Measurements from ENCODE around the gene LANCL2.

The LANCL2 gene, protein sequence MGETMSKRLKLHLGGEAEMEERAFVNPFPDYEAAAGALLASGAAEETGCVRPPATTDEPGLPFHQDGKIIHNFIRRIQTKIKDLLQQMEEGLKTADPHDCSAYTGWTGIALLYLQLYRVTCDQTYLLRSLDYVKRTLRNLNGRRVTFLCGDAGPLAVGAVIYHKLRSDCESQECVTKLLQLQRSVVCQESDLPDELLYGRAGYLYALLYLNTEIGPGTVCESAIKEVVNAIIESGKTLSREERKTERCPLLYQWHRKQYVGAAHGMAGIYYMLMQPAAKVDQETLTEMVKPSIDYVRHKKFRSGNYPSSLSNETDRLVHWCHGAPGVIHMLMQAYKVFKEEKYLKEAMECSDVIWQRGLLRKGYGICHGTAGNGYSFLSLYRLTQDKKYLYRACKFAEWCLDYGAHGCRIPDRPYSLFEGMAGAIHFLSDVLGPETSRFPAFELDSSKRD

DNA sequence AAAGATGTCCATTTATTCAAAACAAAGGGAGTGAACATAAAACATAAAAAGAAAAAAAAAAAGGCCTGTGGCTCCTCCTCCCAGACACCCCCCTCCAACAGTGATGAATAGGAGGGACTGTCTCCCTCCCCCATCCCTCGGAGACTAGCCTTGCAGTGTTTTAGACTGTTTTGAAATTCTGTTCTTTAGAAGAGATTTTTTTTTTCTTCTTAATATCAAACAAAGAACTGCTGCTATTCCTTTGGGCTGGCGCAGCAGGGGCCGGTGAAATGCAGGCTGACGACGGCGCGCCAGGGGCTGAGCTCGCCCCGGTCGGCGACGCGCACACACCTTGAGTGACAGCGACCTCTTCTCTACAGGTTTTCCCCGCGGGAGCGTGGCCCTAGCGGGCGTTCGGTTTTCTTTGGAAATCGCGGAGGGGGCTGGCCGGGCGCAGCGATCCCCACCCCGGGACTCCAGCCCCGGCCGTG, at the start of gene LANCL2:
Gene LANCL2 (plus strand): TSS at position 133 of the 470 bp plus-strand sequence. CDS start 689 bp downstream, outside the sequence.
- no peak for DNase-seq (ENCODE audit: extremely low read depth, insufficient read length)
- Histone ChIP-seq H3K36me3 (ENCODE audit: control insufficient read depth, insufficient read depth, low read length) (no peaks in the 10 kb centered on the region), H3K4me3 (replicated peaks; ENCODE audit: low read depth, low read length) (peak within 1 kb of the TSS; percentile 85), H3K27me3 (replicated peaks; ENCODE audit: control insufficient read depth, insufficient read depth, low read length) (no peaks in the 10 kb centered on the region)
- TF ChIP-seq, protein P1, sequence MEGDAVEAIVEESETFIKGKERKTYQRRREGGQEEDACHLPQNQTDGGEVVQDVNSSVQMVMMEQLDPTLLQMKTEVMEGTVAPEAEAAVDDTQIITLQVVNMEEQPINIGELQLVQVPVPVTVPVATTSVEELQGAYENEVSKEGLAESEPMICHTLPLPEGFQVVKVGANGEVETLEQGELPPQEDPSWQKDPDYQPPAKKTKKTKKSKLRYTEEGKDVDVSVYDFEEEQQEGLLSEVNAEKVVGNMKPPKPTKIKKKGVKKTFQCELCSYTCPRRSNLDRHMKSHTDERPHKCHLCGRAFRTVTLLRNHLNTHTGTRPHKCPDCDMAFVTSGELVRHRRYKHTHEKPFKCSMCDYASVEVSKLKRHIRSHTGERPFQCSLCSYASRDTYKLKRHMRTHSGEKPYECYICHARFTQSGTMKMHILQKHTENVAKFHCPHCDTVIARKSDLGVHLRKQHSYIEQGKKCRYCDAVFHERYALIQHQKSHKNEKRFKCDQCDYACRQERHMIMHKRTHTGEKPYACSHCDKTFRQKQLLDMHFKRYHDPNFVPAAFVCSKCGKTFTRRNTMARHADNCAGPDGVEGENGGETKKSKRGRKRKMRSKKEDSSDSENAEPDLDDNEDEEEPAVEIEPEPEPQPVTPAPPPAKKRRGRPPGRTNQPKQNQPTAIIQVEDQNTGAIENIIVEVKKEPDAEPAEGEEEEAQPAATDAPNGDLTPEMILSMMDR (IDR thresholded peaks at IDR 0.05; ENCODE audit: insufficient read depth, low read length, poor library complexity, severe bottlenecking) = no peak

DNA sequence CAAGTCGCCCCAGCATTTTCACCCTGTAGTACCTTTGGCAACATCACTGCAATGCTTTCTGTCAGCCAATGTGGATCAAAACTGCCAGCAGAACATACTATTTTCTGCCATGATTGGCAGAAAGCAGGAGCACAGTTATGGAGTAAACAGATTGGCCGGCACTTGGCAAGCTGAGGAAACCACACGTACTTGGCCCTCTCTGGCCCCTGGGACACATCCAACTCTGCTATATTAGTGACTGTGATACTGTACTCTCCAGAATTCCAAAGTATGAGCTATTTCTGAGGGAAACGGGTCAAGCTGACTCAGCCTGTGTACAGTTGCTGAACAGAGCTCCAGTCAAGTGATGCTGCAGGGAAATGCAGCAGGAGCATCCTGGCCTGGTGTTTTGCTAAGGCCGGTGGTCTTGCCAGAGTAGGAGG, 39.8 kb upstream of the LANCL2 start:
- H3K27me3 ChIP-seq (replicated peaks; ENCODE audit: control insufficient read depth, insufficient read depth, low read length) = no peaks in the 10 kb centered on the region
- no peak for DNase-seq (ENCODE audit: extremely low read depth, insufficient read length)
- H3K4me3 ChIP-seq (replicated peaks; ENCODE audit: low read depth, low read length) = no peak overlapping the region
- H3K36me3 ChIP-seq (ENCODE audit: control insufficient read depth, insufficient read depth, low read length) = no peaks in the 10 kb centered on the region
- TF ChIP-seq, protein P1 (IDR thresholded peaks at IDR 0.05; ENCODE audit: insufficient read depth, low read length, poor library complexity, severe bottlenecking) = no peak

DNA sequence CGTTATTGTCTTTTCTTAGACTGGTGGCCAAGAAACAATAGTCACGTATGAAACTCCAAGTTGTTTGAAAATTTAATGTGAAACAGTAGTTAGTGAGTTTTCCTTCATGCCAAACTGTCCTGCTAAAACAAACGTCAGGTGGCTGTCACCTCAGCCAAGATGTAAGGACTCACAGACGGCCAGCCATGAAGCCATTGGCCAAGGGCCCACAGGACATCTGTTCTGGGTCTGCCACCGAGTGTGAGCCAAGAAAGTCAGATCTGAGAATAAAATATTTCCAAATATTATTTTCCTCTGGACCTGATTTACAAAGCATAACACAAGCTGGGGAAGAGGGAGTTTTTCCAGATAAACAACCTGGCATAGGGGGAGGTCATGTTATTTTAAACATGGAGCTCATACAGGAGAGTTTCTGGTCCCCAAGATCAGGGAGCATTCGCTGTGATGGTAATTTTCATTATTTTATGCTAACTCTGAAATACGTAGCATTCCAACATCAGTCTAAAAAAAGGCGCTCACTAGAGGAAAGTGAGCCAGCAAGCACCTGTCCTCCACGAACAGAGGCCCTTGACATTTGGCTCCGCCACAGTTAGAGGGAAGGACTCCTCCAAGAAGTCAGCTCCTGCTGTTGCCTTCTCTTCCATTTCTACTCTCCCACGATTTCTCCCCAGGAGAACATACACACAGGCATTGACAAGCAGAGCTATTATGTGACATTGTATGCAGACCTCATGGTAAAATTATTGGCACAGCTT, 38.9 kb upstream of the LANCL2 start:
- DNase-seq (ENCODE audit: extremely low read depth, insufficient read length) = no peak
- TF ChIP-seq, protein P1 (IDR thresholded peaks at IDR 0.05; ENCODE audit: insufficient read depth, low read length, poor library complexity, severe bottlenecking) = no peak
- no peaks in the 10 kb centered on the region for H3K36me3 ChIP-seq (ENCODE audit: control insufficient read depth, insufficient read depth, low read length)
- H3K27me3 ChIP-seq (replicated peaks; ENCODE audit: control insufficient read depth, insufficient read depth, low read length) = no peaks in the 10 kb centered on the region
- no peak overlapping the region for H3K4me3 ChIP-seq (replicated peaks; ENCODE audit: low read depth, low read length)

DNA sequence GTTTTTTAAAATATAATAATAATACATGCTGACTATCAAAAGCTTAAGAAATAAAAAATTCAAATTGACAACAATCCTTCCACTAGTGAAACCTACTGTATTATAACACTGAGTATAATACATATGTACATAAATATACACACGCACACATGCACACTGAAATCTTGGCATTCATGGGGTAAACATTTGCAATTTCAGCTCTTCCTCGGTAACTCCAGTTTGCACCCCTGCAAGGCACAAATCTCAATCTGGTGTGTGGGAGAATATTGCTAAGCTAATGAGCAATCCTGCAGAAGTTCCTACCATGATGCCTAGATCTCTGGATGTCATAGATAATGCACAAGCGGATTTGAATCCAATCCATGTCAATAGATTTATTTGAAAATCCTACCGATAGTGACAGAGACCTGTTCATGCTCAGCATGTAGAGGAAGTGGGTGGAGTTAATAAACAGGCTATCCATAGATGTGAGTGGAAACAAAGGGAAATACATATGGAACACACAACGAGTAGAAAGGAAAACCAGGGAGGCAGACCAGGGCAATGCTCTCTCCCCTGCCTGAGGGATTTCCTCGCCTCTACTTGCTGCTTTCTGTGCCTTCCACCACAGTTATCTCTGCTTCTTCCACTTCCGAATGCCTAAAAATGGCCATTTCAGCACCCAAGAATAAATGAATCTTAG, 38.1 kb upstream of the LANCL2 start:
- no peak for DNase-seq (ENCODE audit: extremely low read depth, insufficient read length)
- Histone ChIP-seq H3K4me3 (replicated peaks; ENCODE audit: low read depth, low read length) (no peak overlapping the region), H3K27me3 (replicated peaks; ENCODE audit: control insufficient read depth, insufficient read depth, low read length) (no peaks in the 10 kb centered on the region), H3K36me3 (ENCODE audit: control insufficient read depth, insufficient read depth, low read length) (no peaks in the 10 kb centered on the region)
- TF ChIP-seq, protein P1 (IDR thresholded peaks at IDR 0.05; ENCODE audit: insufficient read depth, low read length, poor library complexity, severe bottlenecking) = no peak

DNA sequence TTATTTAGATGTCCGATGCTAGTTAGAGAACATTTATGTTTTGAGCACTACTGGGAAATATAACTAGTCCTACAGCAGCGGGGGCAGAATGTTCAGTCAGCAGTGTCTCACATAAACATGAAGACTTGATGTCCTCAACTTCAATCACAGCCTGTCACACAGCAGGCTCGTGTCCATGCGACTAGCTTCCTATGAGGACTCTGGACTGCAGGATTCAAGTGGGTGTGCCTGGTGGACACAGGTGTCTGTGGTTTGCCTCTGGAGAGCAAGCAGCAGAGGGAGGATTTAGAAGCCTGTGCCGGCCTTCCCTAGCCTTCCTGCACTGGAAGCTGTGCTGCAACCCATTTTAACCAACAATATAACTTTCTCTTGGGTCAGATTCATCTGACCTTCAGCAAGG, 30.0 kb upstream of the LANCL2 start:
- H3K27me3 ChIP-seq (replicated peaks; ENCODE audit: control insufficient read depth, insufficient read depth, low read length) = no peaks in the 10 kb centered on the region
- H3K36me3 ChIP-seq (ENCODE audit: control insufficient read depth, insufficient read depth, low read length) = no peaks in the 10 kb centered on the region
- no peak overlapping the region for H3K4me3 ChIP-seq (replicated peaks; ENCODE audit: low read depth, low read length)
- TF ChIP-seq, protein P1 (IDR thresholded peaks at IDR 0.05; ENCODE audit: insufficient read depth, low read length, poor library complexity, severe bottlenecking) = no peak
- DNase-seq (ENCODE audit: extremely low read depth, insufficient read length) = no peak

Data from GM06990 (cell line).